Panc1 (cell line): ENCODE measurements around the gene OR13C3. TPM values are rescaled to one million over a fixed set of nuclear protein-coding genes. Genes with fewer than 3 reads are reported as not detected.

ENCODE experiments used
- ATAC-seq: fragments of 200-7000 bp; cut with Tn5 transposase; 2 replicates; pipeline ENCODE4 v1.9.1; 2020; ENCODE audit warnings: mild to moderate bottlenecking, moderate library complexity
- BruUV-seq: library from RNA; stranded (reverse); fragments of 400-500 nt; replicated peaks from 2 replicates; lab custom pipeline; 2021; lab: Mats Ljungman, UMichigan
- CTCF ChIA-PET: fragments of 300-600 bp; sonication (Branson Sonifier 250); formaldehyde crosslinking; loops from one replicate; lab custom pipeline; 2022; ENCODE audit warnings: antibody characterized with exemption; lab: Charles Lee
- POLR2A ChIA-PET: fragments of 300-600 bp; sonication (Branson Sonifier 250); formaldehyde crosslinking; loops from one replicate; lab custom pipeline; 2022; ENCODE audit warnings: antibody characterized with exemption; lab: Charles Lee
- DNase-seq: peaks from one replicate; pipeline ENCODE4 v3.0.0-alpha.2; 2010; ENCODE audit warnings: low read depth, low spot score
- H3K27ac ChIP-seq: 2 replicates; pipeline ENCODE4 v1.5.1; 2011; ENCODE audit warnings: mild to moderate bottlenecking, low read length, inconsistent platforms
- H3K27me3 ChIP-seq: fragments of 200-500 bp; sonication (Bioruptor generic); 2 replicates; pipeline ENCODE4 v1.6.0; 2014; ENCODE audit warnings: low read length, inconsistent platforms; ENCODE audit not compliant: control insufficient read depth, insufficient read depth
- H3K36me3 ChIP-seq: fragments of 200-500 bp; sonication (Bioruptor generic); 2 replicates; pipeline ENCODE4 v1.5.1; 2014; ENCODE audit warnings: inconsistent platforms, mild to moderate bottlenecking, low read length, moderate library complexity; ENCODE audit not compliant: control insufficient read depth, insufficient read depth
- H3K4me1 ChIP-seq: 2 replicates; pipeline ENCODE4 v1.5.1; 2011; ENCODE audit warnings: inconsistent platforms, mild to moderate bottlenecking, low read length, moderate library complexity; ENCODE audit not compliant: control insufficient read depth, insufficient read depth
- H3K4me3 ChIP-seq, 2 experiments: 2 replicates each; pipeline ENCODE4 v1.5.1; 2011 to 2012; ENCODE audit warnings: low read depth in 2 of 2, low read length in 2 of 2, mild to moderate bottlenecking in 2 of 2, inconsistent platforms in 1 of 2, moderate library complexity in 1 of 2
- H3K9me3 ChIP-seq: fragments of 200-500 bp; sonication (Bioruptor generic); 2 replicates; pipeline ENCODE4 v1.5.1; 2014; ENCODE audit warnings: low read depth, mild to moderate bottlenecking, inconsistent platforms, low read length, moderate library complexity; ENCODE audit not compliant: control insufficient read depth, insufficient read depth
- CTCF ChIP-seq: fragments of 450-650 bp; IDR thresholded peaks from 2 replicates; pipeline ENCODE4 v1.5.1; 2017; ENCODE audit warnings: mild to moderate bottlenecking
- POLR2AphosphoS5 ChIP-seq: IDR thresholded peaks from 2 replicates; pipeline ENCODE4 v1.6.1; 2012; ENCODE audit warnings: mild to moderate bottlenecking, low read depth, low read length, moderate library complexity
- REST ChIP-seq, 2 experiments: IDR thresholded peaks; 2 replicates each; pipeline ENCODE4 v1.6.1; 2011 to 2012; ENCODE audit warnings: low read depth in 2 of 2, control low read depth in 1 of 2, low read length in 1 of 2, mild to moderate bottlenecking in 1 of 2, moderate library complexity in 1 of 2; ENCODE audit not compliant: insufficient read depth in 1 of 2
- SIN3A ChIP-seq: IDR thresholded peaks from 2 replicates; pipeline ENCODE4 v1.6.1; 2012; ENCODE audit warnings: low read depth, mild to moderate bottlenecking, low read length, moderate library complexity, borderline replicate concordance; ENCODE audit not compliant: insufficient read depth
- TCF7L2 ChIP-seq: IDR thresholded peaks from 2 replicates; pipeline ENCODE4 v1.6.1; 2011; ENCODE audit warnings: mild to moderate bottlenecking, low read depth, low read length, inconsistent platforms
- in situ Hi-C: cut with HindIII; loops from 2 replicates; pipeline ENCODE4 v1.10.0; 2016; ENCODE audit warnings: low sequenced_read_pairs, low pct_unique_long_range_greater_than_20kb
- intact Hi-C: fragments of 100-400 bp; cut with micrococcal nuclease; formaldehyde crosslinking; loops from one replicate; pipeline ENCODE4 v1.10.0; 2022; ENCODE audit not compliant: unreplicated experiment
- total RNA-seq: library from RNA; stranded (reverse); gene quantifications from one replicate; pipeline ENCODE4 v1.2.1, GENCODE V29; 2021; ENCODE audit not compliant: unreplicated experiment

The OR13C3 gene
- total RNA-seq, 1 experiment from 2014 or later, result not detected

- in situ Hi-C loops (no loop called here), intact Hi-C loops (no loop called here)
- ChIA-PET CTCF (no interaction called here), POLR2A (no interaction called here)
- Histone ChIP-seq H3K27ac (no peak overlapping the region), H3K36me3 (no peaks in the 10 kb centered on the region), H3K4me3 (no peak overlapping the region), H3K27me3 (no peaks in the 10 kb centered on the region), H3K4me1 (no peaks in the 10 kb centered on the region), H3K9me3 (no peaks in the 10 kb centered on the region)
- TF ChIP-seq SIN3A (no peak), CTCF (no peak), POLR2AphosphoS5 (no peak), REST (IDR thresholded peaks at IDR 0.05; ENCODE audit: insufficient read depth in 1 of 2, low read depth in 2 of 2, low read length in 1 of 2) (no peak), TCF7L2 (no peak)
- ATAC-seq (no peak), DNase-seq (no peak)
- BruUV-seq, result no TSS peak
Measured at GRCh38 chr9:104577263-104577662, 40.6 kb upstream of the OR13C3 start.

- CTCF ChIA-PET, result no interaction called here
- H3K36me3 ChIP-seq, result no peaks in the 10 kb centered on the region
- in situ Hi-C loops, result no loop called here
- H3K4me3 ChIP-seq, result no peak overlapping the region
- H3K27ac ChIP-seq, result no peak overlapping the region
- H3K27me3 ChIP-seq, result no peaks in the 10 kb centered on the region
- BruUV-seq, result no TSS peak
- ATAC-seq (no peak), DNase-seq (no peak)
- TF ChIP-seq SIN3A (no peak), CTCF (no peak), TCF7L2 (no peak), POLR2AphosphoS5 (no peak), REST (IDR thresholded peaks at IDR 0.05; ENCODE audit: insufficient read depth in 1 of 2, low read depth in 2 of 2, low read length in 1 of 2) (no peak)
- POLR2A ChIA-PET, result no interaction called here
- H3K9me3 ChIP-seq, result no peaks in the 10 kb centered on the region
- intact Hi-C loops, result no loop called here
- H3K4me1 ChIP-seq, result no peaks in the 10 kb centered on the region
Measured at GRCh38 chr9:104575456-104575855, 38.8 kb upstream of the OR13C3 start.
